HCT116 (cell line): ENCODE data around the gene DMPK. TPM values are rescaled to one million over a fixed set of nuclear protein-coding genes. Genes with fewer than 3 reads are reported as not detected.

Source experiments
- ATAC-seq: fragments of 200-7000 bp; cut with Tn5 transposase; 2 replicates; pipeline ENCODE4 v1.9.1; 2020; ENCODE audit warnings: mild to moderate bottlenecking, moderate library complexity
- BruUV-seq: library from RNA; stranded (reverse); fragments of 400-500 nt; replicated peaks from 2 replicates; lab custom pipeline; 2021; lab: Mats Ljungman, UMichigan
- CTCF ChIA-PET: fragments of 300-600 bp; sonication (Branson Sonifier 250); formaldehyde crosslinking; loops from one replicate; lab custom pipeline; 2021; ENCODE audit warnings: antibody characterized with exemption; lab: Charles Lee
- POLR2A ChIA-PET: fragments of 300-600, 350-600 bp; sonication (Branson Sonifier 250); formaldehyde crosslinking; loops from one replicate; lab custom pipeline; 2021; ENCODE audit warnings: antibody characterized with exemption; lab: Charles Lee
- RAD21 ChIA-PET, 2 experiments: fragments of 300-600 bp; sonication (Branson Sonifier 250); formaldehyde crosslinking; loops; one replicate each; lab custom pipeline; 2023; ENCODE audit warnings: low total read pairs in 2 of 2; ENCODE audit not compliant: uncharacterized antibody in 2 of 2, unreplicated experiment in 2 of 2, low non-redundant PET in 1 of 2; lab: Charles Lee
- DNase-seq: peaks from one replicate; pipeline ENCODE4 v3.0.0-alpha.2; 2010; ENCODE audit warnings: low read depth, low spot score
- H2AFZ ChIP-seq: fragments of 200-600 bp; shearing (Covaris generic), sonication (generic); 2 replicates; pipeline ENCODE4 v1.6.1; 2017; ENCODE audit warnings: low read depth, mixed run types, mixed read lengths, antibody characterized with exemption, low read length; ENCODE audit not compliant: poor library complexity, severe bottlenecking
- H3K27ac ChIP-seq: 2 replicates; pipeline ENCODE4 v1.5.1; 2012; ENCODE audit warnings: low read depth, low read length
- H3K27me3 ChIP-seq: fragments of 200-600 bp; sonication (generic); 2 replicates; pipeline ENCODE4 v1.6.1; 2016; ENCODE audit warnings: mixed run types, low read length, mixed read lengths; ENCODE audit not compliant: insufficient read depth
- H3K36me3 ChIP-seq, 2 experiments: fragments of 200-500 bp in 1 of 2; fragments of 200-600 bp in 1 of 2; sonication (Bioruptor generic) in 1 of 2; sonication (generic) in 1 of 2; 2 replicates each; pipeline versions ENCODE4 v1.5.1 to v1.6.1; 2014 to 2016; ENCODE audit warnings: low read length in 2 of 2, inconsistent platforms in 1 of 2, mixed read lengths in 1 of 2, mixed run types in 1 of 2; ENCODE audit not compliant: insufficient read depth in 2 of 2, control insufficient read depth in 1 of 2
- H3K4me1 ChIP-seq, 2 experiments: fragments of 200-600 bp in 1 of 2; sonication (generic) in 1 of 2; 2 replicates each; pipeline versions ENCODE4 v1.5.1 to v1.6.1; 2012 to 2017; ENCODE audit warnings: low read length in 2 of 2, inconsistent platforms in 1 of 2, mild to moderate bottlenecking in 1 of 2, mixed read lengths in 1 of 2, mixed run types in 1 of 2, moderate library complexity in 1 of 2; ENCODE audit not compliant: insufficient read depth in 2 of 2, control insufficient read depth in 1 of 2
- H3K4me2 ChIP-seq: fragments of 200-600 bp; sonication (generic); 2 replicates; pipeline ENCODE4 v1.6.1; 2017; ENCODE audit warnings: mixed run types, low read length, mixed read lengths
- H3K4me3 ChIP-seq, 2 experiments: fragments of 200-600 bp in 1 of 2; sonication (generic) in 1 of 2; replicated peaks in 1 of 2; 2 replicates each; pipeline ENCODE4 v1.5.1; 2011 to 2016; ENCODE audit warnings: low read length in 2 of 2, control low read depth in 1 of 2, low read depth in 1 of 2, mild to moderate bottlenecking in 1 of 2, mixed read lengths in 1 of 2, mixed run types in 1 of 2
- H3K79me2 ChIP-seq: fragments of 200-600 bp; sonication (generic); 2 replicates; pipeline ENCODE4 v1.6.1; 2017; ENCODE audit warnings: mild to moderate bottlenecking, mixed run types, low read length, moderate library complexity, mixed read lengths; ENCODE audit not compliant: insufficient read depth
- H3K9ac ChIP-seq: fragments of 200-600 bp; sonication (generic); 2 replicates; pipeline ENCODE4 v1.6.1; 2016; ENCODE audit warnings: low read length, mixed read lengths
- H3K9me2 ChIP-seq: fragments of 200-600 bp; sonication (generic), shearing (Covaris generic); 2 replicates; pipeline ENCODE4 v1.6.1; 2017; ENCODE audit warnings: mixed run types, mild to moderate bottlenecking, moderate library complexity; ENCODE audit not compliant: insufficient read depth
- H3K9me3 ChIP-seq, 2 experiments: fragments of 200-500 bp in 1 of 2; fragments of 200-600 bp in 1 of 2; sonication (Bioruptor generic) in 1 of 2; sonication (generic) in 1 of 2; 2 replicates each; pipeline ENCODE4 v1.6.1; 2014 to 2017; ENCODE audit warnings: low read length in 2 of 2, mixed read lengths in 2 of 2, inconsistent platforms in 1 of 2, low read depth in 1 of 2, mild to moderate bottlenecking in 1 of 2, mixed run types in 1 of 2, moderate library complexity in 1 of 2; ENCODE audit not compliant: control insufficient read depth in 1 of 2, insufficient read depth in 1 of 2
- H4K20me1 ChIP-seq: fragments of 200-600 bp; sonication (generic), shearing (Covaris generic); 2 replicates; pipeline ENCODE4 v1.6.1; 2017; ENCODE audit warnings: mixed run types, mild to moderate bottlenecking, moderate library complexity; ENCODE audit not compliant: insufficient read depth
- ATF3 ChIP-seq: IDR thresholded peaks from 2 replicates; pipeline ENCODE4 v1.6.1; 2012
- CBX3 ChIP-seq: IDR thresholded peaks from 2 replicates; pipeline ENCODE4 v1.6.1; 2012; ENCODE audit warnings: low read depth
- CEBPB ChIP-seq: IDR thresholded peaks from 2 replicates; pipeline ENCODE4 v1.6.1; 2012; ENCODE audit warnings: low read depth
- CTCF ChIP-seq, 3 experiments: fragments of 200-600 bp in 1 of 3; sonication (generic) in 1 of 3; IDR thresholded peaks in 2 of 3; conservative IDR thresholded peaks in 1 of 3; 2 replicates each; pipeline ENCODE4 v1.5.1; 2012 to 2017; ENCODE audit warnings: low read depth in 2 of 3, low read length in 2 of 3, antibody characterized with exemption in 1 of 3, borderline replicate concordance in 1 of 3, control low read depth in 1 of 3, mild to moderate bottlenecking in 1 of 3, mixed read lengths in 1 of 3, mixed run types in 1 of 3, moderate library complexity in 1 of 3; ENCODE audit not compliant: insufficient read depth in 1 of 3
- EGR1 ChIP-seq: IDR thresholded peaks from 2 replicates; pipeline ENCODE4 v1.6.1; 2012; ENCODE audit warnings: low read depth
- ELF1 ChIP-seq: IDR thresholded peaks from 2 replicates; pipeline ENCODE4 v1.6.1; 2012; ENCODE audit warnings: low read depth, borderline replicate concordance
- EZH2 ChIP-seq: fragments of 200-600 bp; sonication (generic); IDR thresholded peaks from 2 replicates; pipeline ENCODE4 v1.6.1; 2017; ENCODE audit warnings: antibody characterized with exemption, mixed run types
- EZH2phosphoT487 ChIP-seq: fragments of 200-600 bp; IDR thresholded peaks from 2 replicates; pipeline ENCODE4 v1.6.1; 2018; ENCODE audit warnings: antibody characterized with exemption, borderline replicate concordance
- FOSL1 ChIP-seq: IDR thresholded peaks from 2 replicates; pipeline ENCODE4 v1.6.1; 2012; ENCODE audit warnings: low read depth
- JUND ChIP-seq: IDR thresholded peaks from 2 replicates; pipeline ENCODE4 v1.6.1; 2012
- MAX ChIP-seq: IDR thresholded peaks from 2 replicates; pipeline ENCODE4 v1.6.1; 2012
- RAD21 ChIP-seq: IDR thresholded peaks from 2 replicates; pipeline ENCODE4 v1.6.1; 2012; ENCODE audit warnings: low read depth, mild to moderate bottlenecking
- REST ChIP-seq: IDR thresholded peaks from 2 replicates; pipeline ENCODE4 v1.6.1; 2012; ENCODE audit warnings: low read depth
- SP1 ChIP-seq: IDR thresholded peaks from 2 replicates; pipeline ENCODE4 v1.6.1; 2012; ENCODE audit warnings: low read depth
- SRF ChIP-seq: IDR thresholded peaks from 2 replicates; pipeline ENCODE4 v1.6.1; 2012; ENCODE audit warnings: low read depth
- ZFX ChIP-seq: fragments of 450-650 bp; IDR thresholded peaks from 2 replicates; pipeline ENCODE4 v1.6.1; 2017
- ZNF274 ChIP-seq: fragments of 200-500 bp; sonication (Bioruptor generic); IDR thresholded peaks from 2 replicates; pipeline ENCODE4 v1.6.1; 2014; ENCODE audit warnings: mild to moderate bottlenecking, low read depth, low read length, inconsistent platforms
- intact Hi-C: fragments of 100-400 bp; cut with micrococcal nuclease; formaldehyde crosslinking; loops from 2 replicates; pipeline ENCODE4 v1.10.0; 2022
- total RNA-seq: library from RNA; stranded (reverse); gene quantifications from one replicate; pipeline ENCODE4 v1.2.1, GENCODE V29; 2021; ENCODE audit not compliant: unreplicated experiment

Gene DMPK
- total RNA-seq, 1 experiment from 2014 or later: 52.5 TPM

- ChIA-PET RAD21 (no interaction called here), POLR2A (no interaction called here), CTCF (interaction anchor here (3.3 kb wide), 1 partner anchor 11 kb away, joined by 17 read pairs; no protein-coding TSS in a partner anchor)
- no peak overlapping the region for H3K4me2 ChIP-seq
- no peaks in the 10 kb centered on the region for H3K79me2 ChIP-seq
- no peak for TF ChIP-seq RAD21
- no peak for TF ChIP-seq ELF1
- no peak for TF ChIP-seq ATF3
- TF ChIP-seq EGR1: no peak
- no peak for TF ChIP-seq EZH2phosphoT487
- no peak for TF ChIP-seq SRF
- no peak for TF ChIP-seq ZNF274
- no peak for TF ChIP-seq JUND
- TF ChIP-seq EZH2: no peak
- TF ChIP-seq SP1: no peak
- no peak for TF ChIP-seq REST
- no peak for TF ChIP-seq MAX
- no peak for TF ChIP-seq CEBPB
- TF ChIP-seq CBX3: no peak
- TF ChIP-seq CTCF (IDR thresholded peaks at IDR 0.05 in 2 of 3, conservative IDR thresholded peaks at IDR 0.05 in 1 of 3; ENCODE audit: borderline replicate concordance in 1 of 3, insufficient read depth in 1 of 3, low read depth in 2 of 3, low read length in 2 of 3): no peak
- no peak for TF ChIP-seq FOSL1
- no peak for TF ChIP-seq ZFX
- H3K9ac ChIP-seq: no peak overlapping the region
- no peak overlapping the region for H2AFZ ChIP-seq
- no peaks in the 10 kb centered on the region for H3K4me1 ChIP-seq
- BruUV-seq: no TSS peak
- ATAC-seq (no peak), DNase-seq (no peak)
- intact Hi-C loops: no loop called here
- H3K9me3 ChIP-seq: no peaks in the 10 kb centered on the region
- no peak overlapping the region for H3K27ac ChIP-seq
- no peak overlapping the region for H3K4me3 ChIP-seq
- H3K27me3 ChIP-seq: no peaks in the 10 kb centered on the region
- no peaks in the 10 kb centered on the region for H4K20me1 ChIP-seq
- H3K9me2 ChIP-seq: no peaks in the 10 kb centered on the region
- peaks cover 43 to 60% of the 10 kb centered on the region in 2 experiments for H3K36me3 ChIP-seq
Observed at GRCh38 chr19:45828523-45828922, 46.2 kb upstream of the DMPK start.
